Ishikawa (cell line): ENCODE measurements around the gene SLC39A9.

Experiments
- CREB1 ChIP-seq: IDR thresholded peaks from 2 replicates; pipeline ENCODE4 v1.6.1; 2012; ENCODE audit warnings: low read depth
- EGR1 ChIP-seq: IDR thresholded peaks from 2 replicates; pipeline ENCODE4 v1.6.1; 2012
- EP300 ChIP-seq: IDR thresholded peaks from 2 replicates; pipeline ENCODE4 v1.6.1; 2012; ENCODE audit warnings: borderline replicate concordance
- FOXM1 ChIP-seq: IDR thresholded peaks from 2 replicates; pipeline ENCODE4 v1.6.1; 2012; ENCODE audit warnings: low read depth, borderline replicate concordance
- MAX ChIP-seq: IDR thresholded peaks from 2 replicates; pipeline ENCODE4 v1.6.1; 2012
- RAD21 ChIP-seq: IDR thresholded peaks from 2 replicates; pipeline ENCODE4 v1.6.1; 2012; ENCODE audit warnings: low read depth
- TEAD4 ChIP-seq: IDR thresholded peaks from 2 replicates; pipeline ENCODE4 v1.6.1; 2012
- USF1 ChIP-seq: IDR thresholded peaks from 2 replicates; pipeline ENCODE4 v1.6.1; 2012
- YY1 ChIP-seq: IDR thresholded peaks from 2 replicates; pipeline ENCODE4 v1.6.1; 2012; ENCODE audit warnings: low read depth
- ZBTB7A ChIP-seq: IDR thresholded peaks from 2 replicates; pipeline ENCODE4 v1.6.1; 2012; ENCODE audit warnings: low read depth

SLC39A9 gene

GRCh38 chr14:69506241-69506595 lies 107.7 kb downstream of the SLC39A9 start:
- no peak for TF ChIP-seq YY1
- no peak for TF ChIP-seq ZBTB7A
- no peak for TF ChIP-seq FOXM1
- TF ChIP-seq CREB1, result no peak
- no peak for TF ChIP-seq MAX
- TF ChIP-seq USF1, result no peak
- TF ChIP-seq EGR1, result no peak
- TF ChIP-seq EP300, result no peak
- no peak for TF ChIP-seq RAD21
- TF ChIP-seq TEAD4, result no peak
